Parathyroid adenoma (tissue), 2 donors: ENCODE data around the gene GPR26.

Experiments used
- H2AFZ ChIP-seq: fragments of 300-600 bp; sonication (generic); one replicate; pipeline ENCODE4 v1.7.0; 2017; ENCODE audit warnings: antibody characterized with exemption, mild to moderate bottlenecking
- H3K27ac ChIP-seq: fragments of 300-600 bp; sonication (generic); one replicate; pipeline ENCODE4 v1.7.0; 2017
- H3K27me3 ChIP-seq: fragments of 300-600 bp; sonication (generic); one replicate; pipeline ENCODE4 v1.7.0; 2017; ENCODE audit warnings: low read length; ENCODE audit not compliant: control insufficient read depth, insufficient read depth
- H3K36me3 ChIP-seq: fragments of 300-600 bp; sonication (generic); one replicate; pipeline ENCODE4 v1.7.0; 2017; ENCODE audit warnings: low read length; ENCODE audit not compliant: control insufficient read depth, insufficient read depth
- H3K4me1 ChIP-seq: fragments of 300-600 bp; sonication (generic); one replicate; pipeline ENCODE4 v1.7.0; 2017; ENCODE audit warnings: control low read depth
- H3K4me2 ChIP-seq: fragments of 300-600 bp; sonication (generic); one replicate; pipeline ENCODE4 v1.7.0; 2017; ENCODE audit warnings: low read length
- H3K4me3 ChIP-seq: fragments of 300-600 bp; sonication (generic); one replicate; pipeline ENCODE4 v1.7.0; 2017; ENCODE audit warnings: low read depth, low read length
- H3K79me2 ChIP-seq: fragments of 300-600 bp; sonication (generic); one replicate; pipeline ENCODE4 v1.7.0; 2017; ENCODE audit warnings: control low read depth
- H3K9ac ChIP-seq: fragments of 300-600 bp; sonication (generic); one replicate; pipeline ENCODE4 v1.7.0; 2017; ENCODE audit warnings: mild to moderate bottlenecking
- H3K9me3 ChIP-seq: fragments of 300-600 bp; sonication (generic); one replicate; pipeline ENCODE4 v1.7.0; 2017; ENCODE audit warnings: low read length; ENCODE audit not compliant: control insufficient read depth
- TF ChIP-seq, protein P1 (sequence below): fragments of 300-600 bp; sonication (generic); IDR thresholded peaks from one replicate; pipeline ENCODE4 v1.7.0; 2017; ENCODE audit warnings: antibody characterized with exemption, mild to moderate bottlenecking
- donor health status: primary hyperparathyroidism.

The GPR26 gene

DNA sequence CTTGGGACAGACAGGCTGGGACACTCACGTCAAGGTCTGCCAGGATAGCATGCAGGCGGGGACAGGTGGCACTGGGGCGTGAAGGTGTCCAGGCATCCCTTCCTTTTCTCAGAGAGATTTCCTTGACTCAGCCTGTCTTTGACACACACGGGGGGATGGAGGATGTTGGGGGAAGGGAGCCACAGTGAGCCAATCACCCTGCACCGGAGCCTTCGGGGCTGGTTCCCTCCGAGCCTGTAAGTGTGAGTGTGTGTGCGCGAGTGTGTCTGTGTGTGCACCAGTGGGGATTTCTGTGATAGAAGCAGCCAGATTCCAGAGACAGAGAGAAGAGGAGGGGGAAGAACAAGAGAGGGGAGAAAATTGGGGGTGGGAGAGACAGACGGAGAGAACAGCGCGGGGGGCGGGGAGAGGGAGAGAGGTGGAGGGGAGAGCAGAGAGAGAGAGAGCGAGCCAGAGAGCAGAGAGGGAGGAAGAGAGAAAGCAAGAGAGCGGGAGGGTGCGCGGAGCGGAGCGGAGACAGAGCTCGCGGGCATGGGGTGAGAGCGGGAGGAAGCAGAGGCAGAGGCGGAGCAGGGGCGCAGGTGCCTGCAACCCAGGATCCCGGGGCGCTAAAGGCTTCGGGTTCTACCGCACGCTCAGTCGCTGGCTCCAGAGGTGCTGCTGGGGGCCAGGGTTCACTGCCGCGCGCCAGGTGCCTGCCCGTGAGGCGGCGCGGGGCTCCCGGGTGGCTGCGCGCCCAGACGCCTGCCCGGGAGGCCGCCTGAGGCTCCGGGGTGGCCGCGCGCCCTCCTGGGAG lies 466 bp upstream of the GPR26 start:
- Histone ChIP-seq H3K36me3 (no peaks in the 10 kb centered on the region), H3K9ac (no peak overlapping the region), H3K4me1 (no peaks in the 10 kb centered on the region), H3K9me3 (no peaks in the 10 kb centered on the region), H3K4me3 (no peak overlapping the region), H3K4me2 (no peak overlapping the region), H2AFZ (peak overlapping the region; percentile 50), H3K27ac (no peak overlapping the region), H3K27me3 (no peaks in the 10 kb centered on the region), H3K79me2 (no peaks in the 10 kb centered on the region)
- TF ChIP-seq, protein P1, sequence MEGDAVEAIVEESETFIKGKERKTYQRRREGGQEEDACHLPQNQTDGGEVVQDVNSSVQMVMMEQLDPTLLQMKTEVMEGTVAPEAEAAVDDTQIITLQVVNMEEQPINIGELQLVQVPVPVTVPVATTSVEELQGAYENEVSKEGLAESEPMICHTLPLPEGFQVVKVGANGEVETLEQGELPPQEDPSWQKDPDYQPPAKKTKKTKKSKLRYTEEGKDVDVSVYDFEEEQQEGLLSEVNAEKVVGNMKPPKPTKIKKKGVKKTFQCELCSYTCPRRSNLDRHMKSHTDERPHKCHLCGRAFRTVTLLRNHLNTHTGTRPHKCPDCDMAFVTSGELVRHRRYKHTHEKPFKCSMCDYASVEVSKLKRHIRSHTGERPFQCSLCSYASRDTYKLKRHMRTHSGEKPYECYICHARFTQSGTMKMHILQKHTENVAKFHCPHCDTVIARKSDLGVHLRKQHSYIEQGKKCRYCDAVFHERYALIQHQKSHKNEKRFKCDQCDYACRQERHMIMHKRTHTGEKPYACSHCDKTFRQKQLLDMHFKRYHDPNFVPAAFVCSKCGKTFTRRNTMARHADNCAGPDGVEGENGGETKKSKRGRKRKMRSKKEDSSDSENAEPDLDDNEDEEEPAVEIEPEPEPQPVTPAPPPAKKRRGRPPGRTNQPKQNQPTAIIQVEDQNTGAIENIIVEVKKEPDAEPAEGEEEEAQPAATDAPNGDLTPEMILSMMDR, result no peak

DNA sequence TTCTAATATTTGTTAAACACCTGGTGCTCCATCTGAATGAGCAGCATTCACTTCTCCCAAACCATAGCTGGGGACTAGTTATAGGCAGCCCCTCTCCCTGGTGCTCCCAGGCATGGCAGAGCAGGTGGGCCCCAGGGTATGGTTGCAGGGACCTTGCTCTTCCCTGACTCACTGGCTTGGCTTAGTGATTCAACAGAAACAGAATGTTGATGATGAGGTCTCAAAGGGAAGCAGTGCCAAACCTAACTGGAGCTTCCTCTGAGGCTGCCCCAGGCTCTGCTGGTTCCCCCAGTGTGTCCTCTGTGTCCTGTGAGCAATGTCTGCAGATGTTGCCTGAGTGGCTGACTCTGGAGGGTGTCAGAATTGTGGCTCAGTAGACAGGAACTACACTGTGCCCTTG lies 3.7 kb downstream of the GPR26 start:
- Histone ChIP-seq H3K36me3 (no peaks in the 10 kb centered on the region), H3K27me3 (no peaks in the 10 kb centered on the region), H3K79me2 (no peaks in the 10 kb centered on the region), H3K9me3 (no peaks in the 10 kb centered on the region), H3K27ac (no peak overlapping the region), H3K9ac (no peak overlapping the region), H3K4me1 (no peaks in the 10 kb centered on the region), H3K4me2 (no peak overlapping the region), H2AFZ (no peak overlapping the region), H3K4me3 (no peak overlapping the region)
- TF ChIP-seq, protein P1, result no peak

DNA sequence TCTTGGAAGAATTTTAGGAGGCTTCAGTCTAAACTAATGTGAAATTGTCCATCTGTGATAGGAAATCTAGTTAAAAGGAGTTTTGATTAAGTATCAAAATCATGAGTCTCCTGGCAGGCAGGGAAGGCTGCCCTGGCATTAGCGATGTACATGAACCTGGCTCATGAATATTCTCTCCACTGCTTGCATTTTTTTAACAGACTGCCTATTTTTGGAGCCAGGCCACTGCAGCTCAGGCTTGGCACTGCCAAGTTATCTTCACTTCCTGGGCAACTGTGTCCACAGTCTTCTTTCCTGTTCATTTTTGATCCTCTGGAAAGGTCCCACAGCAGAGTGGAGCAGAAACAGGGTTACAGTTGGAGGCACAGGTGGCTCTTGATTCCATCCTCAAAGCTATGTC lies 7.0 kb downstream of the GPR26 start:
- no peak overlapping the region for H3K4me3 ChIP-seq
- H3K79me2 ChIP-seq, result no peaks in the 10 kb centered on the region
- no peaks in the 10 kb centered on the region for H3K36me3 ChIP-seq
- no peaks in the 10 kb centered on the region for H3K27me3 ChIP-seq
- no peak overlapping the region for H2AFZ ChIP-seq
- H3K4me2 ChIP-seq, result no peak overlapping the region
- TF ChIP-seq, protein P1, result no peak
- no peak overlapping the region for H3K9ac ChIP-seq
- no peaks in the 10 kb centered on the region for H3K4me1 ChIP-seq
- H3K9me3 ChIP-seq, result no peaks in the 10 kb centered on the region
- H3K27ac ChIP-seq, result no peak overlapping the region

DNA sequence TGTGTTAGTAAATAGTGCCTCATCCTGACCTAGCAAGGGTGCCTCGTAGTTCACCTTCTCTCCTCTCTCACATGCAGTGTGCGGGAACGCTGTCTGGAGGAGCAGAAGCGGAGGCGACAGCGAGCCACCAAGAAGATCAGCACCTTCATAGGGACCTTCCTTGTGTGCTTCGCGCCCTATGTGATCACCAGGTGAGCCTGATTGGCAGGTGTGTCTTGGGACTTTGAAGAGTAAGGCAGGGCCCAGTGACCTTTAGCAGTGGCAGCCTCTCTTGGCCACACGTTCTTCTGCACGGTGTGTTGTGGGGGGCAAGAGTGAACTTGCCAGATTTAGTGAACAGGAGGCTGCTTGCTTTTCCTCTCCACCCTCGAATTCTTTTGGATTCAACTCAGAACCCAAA lies 8.6 kb downstream of the GPR26 start:
- H3K4me1 ChIP-seq, result no peaks in the 10 kb centered on the region
- no peak overlapping the region for H3K9ac ChIP-seq
- H3K27me3 ChIP-seq, result no peaks in the 10 kb centered on the region
- H3K4me2 ChIP-seq, result no peak overlapping the region
- H3K27ac ChIP-seq, result no peak overlapping the region
- H3K4me3 ChIP-seq, result no peak overlapping the region
- H3K9me3 ChIP-seq, result no peaks in the 10 kb centered on the region
- H3K79me2 ChIP-seq, result no peaks in the 10 kb centered on the region
- no peaks in the 10 kb centered on the region for H3K36me3 ChIP-seq
- TF ChIP-seq, protein P1, result no peak
- H2AFZ ChIP-seq, result no peak overlapping the region

DNA sequence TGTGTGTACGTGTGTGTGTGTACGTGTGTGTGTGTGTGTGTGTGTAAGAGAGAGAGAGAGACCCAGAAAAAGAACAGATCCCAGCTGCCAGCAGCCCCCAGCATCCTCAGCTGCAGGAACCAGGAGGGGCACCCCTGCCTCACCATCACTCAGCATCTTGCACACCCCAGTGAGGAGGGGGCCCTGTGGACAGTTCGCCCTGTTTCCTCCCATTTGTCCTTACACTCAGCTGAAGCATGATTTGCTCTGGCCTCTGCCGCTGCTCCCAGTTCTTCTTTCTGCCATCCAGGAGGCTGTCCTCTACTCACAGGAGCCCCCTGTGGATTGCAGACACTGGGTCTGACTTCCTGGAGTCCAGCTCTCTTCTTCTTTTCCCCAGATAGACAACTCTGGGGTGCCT lies 9.7 kb downstream of the GPR26 start:
- Histone ChIP-seq H3K79me2 (no peaks in the 10 kb centered on the region), H3K9me3 (no peaks in the 10 kb centered on the region), H2AFZ (no peak overlapping the region), H3K4me2 (no peak overlapping the region), H3K27me3 (no peaks in the 10 kb centered on the region), H3K27ac (no peak overlapping the region), H3K9ac (no peak overlapping the region), H3K36me3 (no peaks in the 10 kb centered on the region), H3K4me1 (no peaks in the 10 kb centered on the region), H3K4me3 (no peak overlapping the region)
- TF ChIP-seq, protein P1, result no peak
